Upper lobe of left lung (tissue), 4 donors: Measurements from ENCODE around the gene BMP8B.

Experiments
- EP300 ChIP-seq, 4 donors: sonication (generic); formaldehyde crosslinking; IDR thresholded peaks; one replicate each; pipeline ENCODE4 v1.5.1; 2017; ENCODE audit warnings: antibody characterized with exemption in 4 of 4, control low read depth in 2 of 4
- POLR2A ChIP-seq, 4 donors: fragments of 450-650 bp; IDR thresholded peaks; one replicate each; pipeline ENCODE4 v1.5.1; 2016 to 2017; ENCODE audit warnings: antibody characterized with exemption in 4 of 4, mild to moderate bottlenecking in 2 of 4
- POLR2AphosphoS5 ChIP-seq, 2 donors: sonication (generic); formaldehyde crosslinking; IDR thresholded peaks; one replicate each; pipeline ENCODE4 v1.5.1; 2017; ENCODE audit warnings: antibody characterized with exemption in 2 of 2
- TF ChIP-seq, protein P1 (sequence below), 6 experiments: fragments of 450-650 bp in 4 of 6; fragments of 200-600 bp in 2 of 6; sonication (generic) in 2 of 6; IDR thresholded peaks; one replicate each; pipeline ENCODE4 v1.5.1; 2016 to 2019; ENCODE audit warnings: antibody characterized with exemption in 6 of 6

DNA sequence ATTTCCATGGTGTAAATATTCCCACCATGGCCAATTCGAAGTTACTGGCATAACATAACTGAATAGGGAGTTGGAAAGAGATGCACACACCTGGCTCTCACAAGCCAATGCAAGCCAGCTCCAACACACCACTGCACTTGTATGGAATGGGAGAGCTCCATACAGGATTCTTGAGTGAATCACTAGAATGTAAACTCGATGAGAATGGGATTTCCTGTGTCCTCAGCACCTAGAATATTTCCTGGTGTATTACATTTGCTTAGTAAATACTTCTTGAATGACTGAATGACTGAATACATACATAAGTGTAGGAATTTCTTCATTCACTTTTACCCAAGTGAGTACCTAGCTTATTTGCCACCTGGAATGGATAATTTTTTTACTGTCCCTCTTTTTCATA is 66.2 kb downstream of the BMP8B start:
- TF ChIP-seq, protein P1, sequence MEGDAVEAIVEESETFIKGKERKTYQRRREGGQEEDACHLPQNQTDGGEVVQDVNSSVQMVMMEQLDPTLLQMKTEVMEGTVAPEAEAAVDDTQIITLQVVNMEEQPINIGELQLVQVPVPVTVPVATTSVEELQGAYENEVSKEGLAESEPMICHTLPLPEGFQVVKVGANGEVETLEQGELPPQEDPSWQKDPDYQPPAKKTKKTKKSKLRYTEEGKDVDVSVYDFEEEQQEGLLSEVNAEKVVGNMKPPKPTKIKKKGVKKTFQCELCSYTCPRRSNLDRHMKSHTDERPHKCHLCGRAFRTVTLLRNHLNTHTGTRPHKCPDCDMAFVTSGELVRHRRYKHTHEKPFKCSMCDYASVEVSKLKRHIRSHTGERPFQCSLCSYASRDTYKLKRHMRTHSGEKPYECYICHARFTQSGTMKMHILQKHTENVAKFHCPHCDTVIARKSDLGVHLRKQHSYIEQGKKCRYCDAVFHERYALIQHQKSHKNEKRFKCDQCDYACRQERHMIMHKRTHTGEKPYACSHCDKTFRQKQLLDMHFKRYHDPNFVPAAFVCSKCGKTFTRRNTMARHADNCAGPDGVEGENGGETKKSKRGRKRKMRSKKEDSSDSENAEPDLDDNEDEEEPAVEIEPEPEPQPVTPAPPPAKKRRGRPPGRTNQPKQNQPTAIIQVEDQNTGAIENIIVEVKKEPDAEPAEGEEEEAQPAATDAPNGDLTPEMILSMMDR (IDR thresholded peaks at IDR 0.05): no peak
- TF ChIP-seq POLR2A (IDR thresholded peaks at IDR 0.05): no peak
- TF ChIP-seq POLR2AphosphoS5 (IDR thresholded peaks at IDR 0.05): no peak
- TF ChIP-seq EP300 (IDR thresholded peaks at IDR 0.05): no peak
